DND-41 (cell line): ENCODE data around the gene PHF24.
"Not testable (repeated sequence)": the region's sequence is repeated elsewhere in the genome, so short reads cannot be mapped to it uniquely, and the experiment has no call there.

Experiments used
- ATAC-seq: fragments of 200-7000 bp; cut with Tn5 transposase; 3 replicates; pipeline ENCODE4 v1.9.1; 2021; ENCODE audit warnings: low read depth; ENCODE audit not compliant: insufficient read depth
- DNase-seq: peaks from one replicate; pipeline ENCODE4 v3.0.0-alpha.2; 2020
- H2AFZ ChIP-seq: 2 replicates; pipeline ENCODE4 v1.6.0; 2012; ENCODE audit warnings: low read depth, low read length
- H3K27ac ChIP-seq: 2 replicates; pipeline ENCODE4 v1.5.1; 2012; ENCODE audit warnings: low read length, inconsistent platforms
- H3K27me3 ChIP-seq: fragments of 200-600 bp; sonication (generic); 2 replicates; pipeline ENCODE4 v1.6.0; 2012; ENCODE audit warnings: low read length, mild to moderate bottlenecking, inconsistent platforms; ENCODE audit not compliant: insufficient read depth, poor library complexity
- H3K36me3 ChIP-seq: 2 replicates; pipeline ENCODE4 v1.5.1; 2012; ENCODE audit warnings: low read length, inconsistent platforms; ENCODE audit not compliant: insufficient read depth
- H3K4me1 ChIP-seq: 2 replicates; pipeline ENCODE4 v1.5.1; 2012; ENCODE audit warnings: mild to moderate bottlenecking, low read length; ENCODE audit not compliant: insufficient read depth
- H3K4me2 ChIP-seq: 2 replicates; pipeline ENCODE4 v1.6.0; 2012; ENCODE audit warnings: mild to moderate bottlenecking, moderate library complexity, low read length, inconsistent platforms; ENCODE audit not compliant: insufficient read depth
- H3K4me3 ChIP-seq, 2 experiments: fragments of 200-600 bp in 1 of 2; shearing (Covaris generic) in 1 of 2; 2 replicates each; pipeline ENCODE4 v1.5.1; 2012 to 2016; ENCODE audit warnings: inconsistent platforms in 2 of 2, low read length in 2 of 2, mild to moderate bottlenecking in 2 of 2, low read depth in 1 of 2, moderate library complexity in 1 of 2
- H3K79me2 ChIP-seq: 2 replicates; pipeline ENCODE4 v1.6.0; 2012; ENCODE audit warnings: low read length, inconsistent platforms; ENCODE audit not compliant: insufficient read depth
- H3K9ac ChIP-seq: 2 replicates; pipeline ENCODE4 v1.6.0; 2012; ENCODE audit warnings: low read depth, mild to moderate bottlenecking, inconsistent platforms, low read length, moderate library complexity
- H3K9me3 ChIP-seq: 2 replicates; pipeline ENCODE4 v1.5.1; 2012; ENCODE audit warnings: low read length, moderate library complexity, mild to moderate bottlenecking, inconsistent platforms; ENCODE audit not compliant: insufficient read depth, severe bottlenecking
- H4K20me1 ChIP-seq: 2 replicates; pipeline ENCODE4 v1.6.0; 2012; ENCODE audit warnings: low read length; ENCODE audit not compliant: insufficient read depth
- EZH2 ChIP-seq: IDR thresholded peaks from 3 replicates; pipeline ENCODE4 v1.6.1; 2012; ENCODE audit warnings: borderline replicate concordance, low read depth, mild to moderate bottlenecking, moderate library complexity, low read length, inconsistent platforms; ENCODE audit not compliant: severe bottlenecking
- TF ChIP-seq, protein P1 (sequence below): IDR thresholded peaks from 2 replicates; pipeline ENCODE4 v1.5.1; 2012; ENCODE audit warnings: borderline replicate concordance, low read length, moderate library complexity, mild to moderate bottlenecking; ENCODE audit not compliant: poor library complexity, severe bottlenecking; ENCODE audit errors: extremely low read depth

PHF24 gene

DNA sequence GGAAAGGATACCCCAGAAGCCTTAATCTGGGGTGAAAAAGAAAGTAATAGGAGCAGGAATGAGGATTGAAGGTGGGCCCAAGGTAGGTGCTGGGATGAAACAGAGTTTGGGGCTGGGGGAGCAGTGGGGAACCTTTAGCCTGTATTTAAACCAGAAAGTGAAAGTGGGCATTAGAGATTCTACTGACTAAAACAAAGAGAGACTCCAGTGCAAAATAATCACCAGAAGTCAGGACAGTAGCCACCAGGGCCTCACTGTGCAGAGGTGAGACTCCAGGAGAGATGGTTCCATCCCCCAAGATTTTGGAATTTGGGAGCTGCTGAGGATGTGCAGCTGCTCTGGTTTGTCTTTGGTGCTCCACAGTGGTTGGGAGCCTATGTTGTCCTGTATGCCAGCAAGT lies 44.5 kb downstream of the PHF24 start:
- TF ChIP-seq EZH2: no peak
- TF ChIP-seq, protein P1, sequence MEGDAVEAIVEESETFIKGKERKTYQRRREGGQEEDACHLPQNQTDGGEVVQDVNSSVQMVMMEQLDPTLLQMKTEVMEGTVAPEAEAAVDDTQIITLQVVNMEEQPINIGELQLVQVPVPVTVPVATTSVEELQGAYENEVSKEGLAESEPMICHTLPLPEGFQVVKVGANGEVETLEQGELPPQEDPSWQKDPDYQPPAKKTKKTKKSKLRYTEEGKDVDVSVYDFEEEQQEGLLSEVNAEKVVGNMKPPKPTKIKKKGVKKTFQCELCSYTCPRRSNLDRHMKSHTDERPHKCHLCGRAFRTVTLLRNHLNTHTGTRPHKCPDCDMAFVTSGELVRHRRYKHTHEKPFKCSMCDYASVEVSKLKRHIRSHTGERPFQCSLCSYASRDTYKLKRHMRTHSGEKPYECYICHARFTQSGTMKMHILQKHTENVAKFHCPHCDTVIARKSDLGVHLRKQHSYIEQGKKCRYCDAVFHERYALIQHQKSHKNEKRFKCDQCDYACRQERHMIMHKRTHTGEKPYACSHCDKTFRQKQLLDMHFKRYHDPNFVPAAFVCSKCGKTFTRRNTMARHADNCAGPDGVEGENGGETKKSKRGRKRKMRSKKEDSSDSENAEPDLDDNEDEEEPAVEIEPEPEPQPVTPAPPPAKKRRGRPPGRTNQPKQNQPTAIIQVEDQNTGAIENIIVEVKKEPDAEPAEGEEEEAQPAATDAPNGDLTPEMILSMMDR: no peak
- no peaks in the 10 kb centered on the region for H3K36me3 ChIP-seq

DNA sequence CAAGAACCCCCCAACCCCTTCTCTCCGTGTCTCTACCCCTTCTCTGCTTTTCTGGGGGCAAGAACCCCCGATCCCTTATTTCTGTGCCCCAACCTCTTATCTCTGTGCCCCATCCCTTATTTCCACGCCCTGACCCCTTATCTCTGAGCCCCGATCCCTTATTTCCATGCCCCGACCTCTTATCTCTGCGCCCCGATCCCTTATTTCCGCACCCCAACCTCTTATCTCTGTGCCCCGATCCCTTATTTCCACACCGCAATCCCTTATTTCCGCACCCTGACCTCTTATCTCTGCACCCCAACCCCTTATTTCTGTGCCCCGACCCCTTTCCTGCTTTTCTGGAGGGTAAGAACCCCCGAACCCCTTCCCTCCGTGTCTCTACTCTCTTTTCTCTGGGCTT lies 46.2 kb downstream of the PHF24 start:
- H3K36me3 ChIP-seq, H2AFZ ChIP-seq, H3K4me3 ChIP-seq, H4K20me1 ChIP-seq, H3K9me3 ChIP-seq, H3K79me2 ChIP-seq, H3K27ac ChIP-seq, H3K27me3 ChIP-seq, H3K4me1 ChIP-seq, DNase-seq, ATAC-seq, H3K4me2 ChIP-seq, H3K9ac ChIP-seq: not testable (repeated sequence)

More for the DNA sequence above, 44.5 kb downstream of the PHF24 start:
- Histone ChIP-seq H3K4me1 (no peaks in the 10 kb centered on the region), H3K9me3 (no peaks in the 10 kb centered on the region), H4K20me1 (no peaks in the 10 kb centered on the region), H3K27ac (no peak overlapping the region), H3K4me2 (no peak overlapping the region), H3K27me3 (no peaks in the 10 kb centered on the region), H3K9ac (no peak overlapping the region), H3K4me3 (no peak overlapping the region), H3K79me2 (no peaks in the 10 kb centered on the region), H2AFZ (no peak overlapping the region)
- DNase-seq: no peak
- ATAC-seq: no peak

DNA sequence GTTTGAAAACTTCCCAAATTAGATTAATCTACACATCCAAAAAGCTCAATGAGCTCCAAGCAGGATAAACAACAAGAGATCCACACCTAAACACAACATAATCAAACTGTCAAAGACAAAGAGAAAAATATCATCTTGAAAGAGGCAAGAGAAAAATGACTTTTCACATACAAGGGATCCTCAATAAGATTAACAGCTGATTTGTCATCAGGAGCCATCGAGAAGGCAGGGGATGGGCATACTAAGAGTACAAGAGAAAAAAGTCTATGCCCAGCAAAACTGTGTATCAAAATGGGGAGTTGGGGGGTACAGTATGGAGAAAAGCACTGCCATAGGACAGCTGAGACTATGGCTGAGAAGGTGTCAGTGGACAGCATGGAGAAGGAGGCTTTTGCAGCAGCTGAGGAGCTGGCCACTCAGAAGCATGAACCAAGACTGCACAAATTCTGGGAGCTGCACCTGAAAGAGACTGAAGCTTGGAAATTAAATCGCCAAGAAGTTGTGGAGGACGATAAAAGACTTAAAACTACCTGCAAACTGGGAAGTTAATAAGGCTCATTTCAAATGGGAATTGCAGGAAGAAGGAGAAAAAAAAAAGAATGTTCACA lies 52.4 kb downstream of the PHF24 start:
- DNase-seq (no peak), ATAC-seq (no peak)
- Histone ChIP-seq H3K4me3 (no peak overlapping the region), H3K27ac (no peak overlapping the region), H3K4me2 (no peak overlapping the region), H3K79me2 (no peaks in the 10 kb centered on the region), H2AFZ (no peak overlapping the region), H3K9me3 (no peaks in the 10 kb centered on the region), H3K27me3 (no peaks in the 10 kb centered on the region), H3K36me3 (no peaks in the 10 kb centered on the region), H4K20me1 (no peaks in the 10 kb centered on the region), H3K9ac (no peak overlapping the region), H3K4me1 (no peaks in the 10 kb centered on the region)
- TF ChIP-seq EZH2: no peak
- TF ChIP-seq, protein P1: no peak

DNA sequence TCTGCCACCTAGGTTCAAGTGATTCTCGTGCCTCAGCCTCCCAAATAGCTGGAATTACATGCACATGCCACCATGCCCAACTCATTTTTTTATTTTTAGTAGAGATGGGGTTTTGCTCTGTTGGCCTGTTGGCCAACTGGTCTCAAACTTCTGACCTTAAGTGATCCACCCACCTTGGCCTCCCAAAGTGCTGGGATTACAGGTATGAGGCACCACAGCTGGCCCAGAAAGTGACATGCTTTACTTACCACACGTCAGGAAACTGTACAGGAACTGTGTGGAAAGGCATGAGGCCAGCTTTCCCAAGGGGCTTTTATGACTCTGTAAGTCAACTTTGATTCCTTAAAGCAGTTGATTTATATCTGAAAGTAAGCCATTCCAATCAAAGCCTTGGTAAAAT lies 56.4 kb downstream of the PHF24 start:
- H3K27me3 ChIP-seq: no peaks in the 10 kb centered on the region
- no peak overlapping the region for H2AFZ ChIP-seq
- H3K9ac ChIP-seq: no peak overlapping the region
- TF ChIP-seq, protein P1: no peak
- TF ChIP-seq EZH2: no peak
- H4K20me1 ChIP-seq: no peaks in the 10 kb centered on the region
- H3K79me2 ChIP-seq: no peaks in the 10 kb centered on the region
- H3K9me3 ChIP-seq: peaks cover 9% of the 10 kb centered on the region
- H3K4me3 ChIP-seq: no peak overlapping the region
- H3K27ac ChIP-seq: no peak overlapping the region
- no peak overlapping the region for H3K4me2 ChIP-seq
- no peaks in the 10 kb centered on the region for H3K36me3 ChIP-seq
- ATAC-seq (no peak), DNase-seq (no peak)
- H3K4me1 ChIP-seq: no peaks in the 10 kb centered on the region

DNA sequence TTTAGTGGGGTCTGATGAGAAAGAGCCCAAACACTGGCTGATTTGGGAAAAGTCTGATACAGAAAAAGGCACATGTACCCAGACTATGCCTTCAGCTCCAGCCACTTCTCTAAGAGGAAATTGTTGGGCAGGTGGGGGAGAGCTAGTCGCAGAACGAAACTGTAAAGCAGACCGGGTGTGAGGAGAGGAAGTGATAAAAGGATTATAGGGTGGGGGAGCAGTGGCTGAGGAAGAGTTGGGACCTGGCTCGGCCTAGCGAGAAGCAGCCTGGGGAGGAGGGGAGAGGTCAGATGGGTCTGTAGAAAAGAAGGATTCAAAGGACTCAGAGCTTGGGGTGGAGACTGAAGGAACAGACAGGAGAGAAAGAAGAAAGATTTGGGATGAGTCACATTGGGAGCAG lies 65.4 kb downstream of the PHF24 start:
- H3K4me1 ChIP-seq, ATAC-seq, H3K4me2 ChIP-seq, H4K20me1 ChIP-seq, H3K9me3 ChIP-seq, H3K9ac ChIP-seq, H3K27me3 ChIP-seq, H3K36me3 ChIP-seq, H3K27ac ChIP-seq, H3K79me2 ChIP-seq, H3K4me3 ChIP-seq, H2AFZ ChIP-seq: not testable (repeated sequence)
- peak; percentile 26 for DNase-seq
